Astrocyte (in vitro differentiated cells and primary cell): Measurements from ENCODE around the gene TTC8. TPM values are rescaled to one million over a fixed set of nuclear protein-coding genes. Genes with fewer than 3 reads are reported as not detected.
"Not testable (repeated sequence)": the region's sequence is repeated elsewhere in the genome, so short reads cannot be mapped to it uniquely, and the experiment has no call there.

Source experiments
- DNase-seq: peaks from one replicate; pipeline ENCODE4 v3.0.0-alpha.2; 2010; ENCODE audit warnings: low read depth
- FAIRE-seq: peaks from 2 replicates; lab custom pipeline; 2011; peaks lifted over from hg19 to GRCh38; lab: Jason Lieb, UNC
- H2AFZ ChIP-seq: 2 replicates; pipeline ENCODE4 v1.6.0; 2012; ENCODE audit warnings: low read depth, low read length, inconsistent platforms
- H3K27ac ChIP-seq: 2 replicates; pipeline ENCODE4 v1.5.1; 2011; ENCODE audit warnings: low read depth, low read length, inconsistent platforms
- H3K27me3 ChIP-seq: 2 replicates; pipeline ENCODE4 v1.6.0; 2011; ENCODE audit warnings: low read length, inconsistent platforms; ENCODE audit not compliant: insufficient read depth
- H3K36me3 ChIP-seq: 2 replicates; pipeline ENCODE4 v1.5.1; 2011; ENCODE audit warnings: low read length, inconsistent platforms; ENCODE audit not compliant: insufficient read depth
- H3K4me1 ChIP-seq: 2 replicates; pipeline ENCODE4 v1.5.1; 2011; ENCODE audit warnings: low read length, inconsistent platforms; ENCODE audit not compliant: insufficient read depth
- H3K4me2 ChIP-seq: 2 replicates; pipeline ENCODE4 v1.6.0; 2012; ENCODE audit warnings: low read length, inconsistent platforms
- H3K4me3 ChIP-seq: 2 replicates; pipeline ENCODE4 v1.5.1; 2011; ENCODE audit warnings: low read depth, mild to moderate bottlenecking, low read length, inconsistent platforms; ENCODE audit not compliant: insufficient read depth
- H3K79me2 ChIP-seq: 2 replicates; pipeline ENCODE4 v1.6.0; 2012; ENCODE audit warnings: mild to moderate bottlenecking, low read length, inconsistent platforms; ENCODE audit not compliant: insufficient read depth
- H3K9ac ChIP-seq: 2 replicates; pipeline ENCODE4 v1.6.0; 2012; ENCODE audit warnings: mild to moderate bottlenecking, low read length, inconsistent platforms
- H3K9me3 ChIP-seq: 2 replicates; pipeline ENCODE4 v1.5.1; 2012; ENCODE audit warnings: low read depth, mild to moderate bottlenecking, low read length, inconsistent platforms; ENCODE audit not compliant: insufficient read depth
- H4K20me1 ChIP-seq: 2 replicates; pipeline ENCODE4 v1.6.0; 2012; ENCODE audit warnings: low read length, inconsistent platforms; ENCODE audit not compliant: insufficient read depth
- H3K27ac Mint-ChIP-seq: one replicate; pipeline ENCODE4 v1.8.0; 2021; ENCODE audit warnings: mild to moderate bottlenecking, mixed read lengths; ENCODE audit not compliant: unreplicated experiment
- H3K27me3 Mint-ChIP-seq: one replicate; pipeline ENCODE4 v1.8.0; 2021; ENCODE audit warnings: low read depth, mixed read lengths; ENCODE audit not compliant: unreplicated experiment
- H3K36me3 Mint-ChIP-seq: one replicate; pipeline ENCODE4 v1.8.0; 2021; ENCODE audit warnings: low read depth, mixed read lengths; ENCODE audit not compliant: unreplicated experiment
- H3K4me1 Mint-ChIP-seq: one replicate; pipeline ENCODE4 v1.8.0; 2021; ENCODE audit warnings: low read depth, mixed read lengths; ENCODE audit not compliant: unreplicated experiment
- H3K4me3 Mint-ChIP-seq: one replicate; pipeline ENCODE4 v1.8.0; 2021; ENCODE audit warnings: mild to moderate bottlenecking, moderate library complexity, mixed read lengths; ENCODE audit not compliant: unreplicated experiment
- H3K9me3 Mint-ChIP-seq: one replicate; pipeline ENCODE4 v1.8.0; 2021; ENCODE audit warnings: mild to moderate bottlenecking, mixed read lengths; ENCODE audit not compliant: unreplicated experiment
- EZH2 ChIP-seq: IDR thresholded peaks from 2 replicates; pipeline ENCODE4 v1.6.1; 2012; ENCODE audit warnings: mild to moderate bottlenecking, low read length, inconsistent platforms; ENCODE audit not compliant: insufficient read depth
- total RNA-seq: library from RNA; stranded (reverse); gene quantifications from 2 replicates; pipeline ENCODE4 v1.2.1, GENCODE V29; 2021
- TF ChIP-seq, protein P1 (sequence below): IDR thresholded peaks from 2 replicates; pipeline ENCODE4 v1.5.1; 2011; ENCODE audit warnings: low read depth, mild to moderate bottlenecking, inconsistent platforms, low read length, moderate library complexity; ENCODE audit not compliant: insufficient read depth

TTC8 gene
- total RNA-seq, 1 donor from 2014 or later, result 23.7 TPM

DNA sequence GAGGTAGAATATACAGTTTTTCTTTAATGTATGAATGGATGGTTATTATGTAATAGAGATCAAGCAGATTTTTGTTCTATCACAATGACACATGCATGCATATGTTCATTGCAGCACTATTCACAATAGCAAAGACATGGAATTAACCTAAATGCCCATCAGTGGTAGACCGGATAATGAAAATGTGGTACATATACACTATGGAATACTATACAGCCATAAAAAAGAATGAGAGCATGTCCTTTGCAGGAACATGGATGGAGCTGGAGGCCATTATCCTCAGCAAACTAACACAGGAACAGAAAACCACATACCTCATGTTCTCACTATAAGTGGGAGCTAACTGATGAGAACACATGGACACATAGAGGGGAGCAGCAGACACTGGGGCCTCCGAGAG lies 34.7 kb downstream of the TTC8 start:
- not testable (repeated sequence) for H3K79me2 ChIP-seq, H3K4me3 ChIP-seq, H3K4me1 Mint-ChIP-seq, H3K9me3 ChIP-seq, H3K4me2 ChIP-seq, H3K4me3 Mint-ChIP-seq, H3K9me3 Mint-ChIP-seq, DNase-seq, H3K27ac Mint-ChIP-seq, H3K9ac ChIP-seq, H3K27me3 Mint-ChIP-seq, H2AFZ ChIP-seq, H4K20me1 ChIP-seq, H3K4me1 ChIP-seq, FAIRE-seq, H3K27me3 ChIP-seq, H3K27ac ChIP-seq, H3K36me3 ChIP-seq
- H3K36me3 Mint-ChIP-seq, result peaks cover 19% of the 10 kb centered on the region

DNA sequence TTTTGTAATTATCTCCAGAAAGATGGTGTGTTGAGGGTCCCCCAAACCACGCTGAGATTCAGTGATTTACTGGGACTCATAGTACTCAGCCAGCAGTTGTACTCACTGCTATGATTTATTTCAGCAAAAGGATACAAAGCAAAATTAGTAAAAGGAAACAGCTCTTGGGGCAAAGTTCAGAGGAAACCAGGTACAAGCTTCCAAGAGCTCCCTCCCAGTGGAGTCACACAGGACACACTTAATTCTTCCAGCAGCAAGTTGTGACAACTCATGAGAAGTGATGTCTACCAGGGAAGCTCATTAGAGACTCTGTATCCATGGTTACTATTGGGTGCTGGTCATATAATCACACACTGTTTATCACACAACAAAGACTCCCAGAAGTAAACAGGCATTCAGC lies 38.7 kb downstream of the TTC8 start:
- Histone ChIP-seq H3K4me1 (no peaks in the 10 kb centered on the region), H3K9me3 (no peaks in the 10 kb centered on the region), H2AFZ (no peak overlapping the region), H3K27me3 (no peaks in the 10 kb centered on the region), H3K9ac (no peak overlapping the region), H3K36me3 (peaks cover 5% of the 10 kb centered on the region), H3K4me3 (no peak overlapping the region), H3K4me2 (no peak overlapping the region), H3K79me2 (no peaks in the 10 kb centered on the region), H4K20me1 (no peaks in the 10 kb centered on the region), H3K27ac (no peak overlapping the region)
- Mint-ChIP-seq H3K9me3 (peaks cover 3% of the 10 kb centered on the region), H3K27me3 (no peaks in the 10 kb centered on the region), H3K4me3 (no peak overlapping the region), H3K27ac (no peak overlapping the region), H3K36me3 (peaks cover 13% of the 10 kb centered on the region), H3K4me1 (peaks cover 8% of the 10 kb centered on the region)
- no peak for DNase-seq
- no peak for TF ChIP-seq EZH2
- TF ChIP-seq, protein P1, sequence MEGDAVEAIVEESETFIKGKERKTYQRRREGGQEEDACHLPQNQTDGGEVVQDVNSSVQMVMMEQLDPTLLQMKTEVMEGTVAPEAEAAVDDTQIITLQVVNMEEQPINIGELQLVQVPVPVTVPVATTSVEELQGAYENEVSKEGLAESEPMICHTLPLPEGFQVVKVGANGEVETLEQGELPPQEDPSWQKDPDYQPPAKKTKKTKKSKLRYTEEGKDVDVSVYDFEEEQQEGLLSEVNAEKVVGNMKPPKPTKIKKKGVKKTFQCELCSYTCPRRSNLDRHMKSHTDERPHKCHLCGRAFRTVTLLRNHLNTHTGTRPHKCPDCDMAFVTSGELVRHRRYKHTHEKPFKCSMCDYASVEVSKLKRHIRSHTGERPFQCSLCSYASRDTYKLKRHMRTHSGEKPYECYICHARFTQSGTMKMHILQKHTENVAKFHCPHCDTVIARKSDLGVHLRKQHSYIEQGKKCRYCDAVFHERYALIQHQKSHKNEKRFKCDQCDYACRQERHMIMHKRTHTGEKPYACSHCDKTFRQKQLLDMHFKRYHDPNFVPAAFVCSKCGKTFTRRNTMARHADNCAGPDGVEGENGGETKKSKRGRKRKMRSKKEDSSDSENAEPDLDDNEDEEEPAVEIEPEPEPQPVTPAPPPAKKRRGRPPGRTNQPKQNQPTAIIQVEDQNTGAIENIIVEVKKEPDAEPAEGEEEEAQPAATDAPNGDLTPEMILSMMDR, result no peak
- no peak for FAIRE-seq

DNA sequence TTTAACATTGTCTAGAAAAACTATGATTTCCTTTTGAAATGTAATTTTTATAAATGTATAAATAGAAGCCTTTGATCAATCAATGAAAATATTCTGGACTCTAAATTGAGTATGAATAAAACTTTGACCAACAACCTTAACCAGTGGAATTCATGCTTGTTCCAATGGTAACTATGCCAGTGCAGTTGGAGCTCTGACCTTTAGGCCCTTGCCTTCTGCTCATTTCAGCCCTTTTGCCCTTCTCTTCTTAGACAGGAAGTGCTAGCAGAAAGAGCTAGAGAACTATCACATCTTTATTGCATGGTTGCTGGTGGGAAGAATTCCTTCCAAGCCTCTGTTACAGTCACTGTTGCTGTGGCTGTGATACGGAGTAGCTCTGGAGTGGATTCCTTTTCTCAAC lies 39.7 kb downstream of the TTC8 start:
- Mint-ChIP-seq H3K4me1 (peaks cover 8% of the 10 kb centered on the region), H3K9me3 (peaks cover under 1% of the 10 kb centered on the region), H3K27me3 (no peaks in the 10 kb centered on the region), H3K27ac (peak overlapping the region; percentile 44), H3K36me3 (peaks cover 7% of the 10 kb centered on the region), H3K4me3 (no peak overlapping the region)
- Histone ChIP-seq H2AFZ (no peak overlapping the region), H3K9ac (no peak overlapping the region), H3K9me3 (no peaks in the 10 kb centered on the region), H4K20me1 (no peaks in the 10 kb centered on the region), H3K4me2 (no peak overlapping the region), H3K4me1 (no peaks in the 10 kb centered on the region), H3K27me3 (no peaks in the 10 kb centered on the region), H3K36me3 (peaks cover 2% of the 10 kb centered on the region), H3K4me3 (no peak overlapping the region), H3K27ac (no peak overlapping the region), H3K79me2 (no peaks in the 10 kb centered on the region)
- FAIRE-seq, result no peak
- no peak for DNase-seq
- TF ChIP-seq EZH2, result no peak
- TF ChIP-seq, protein P1, result no peak
